Neural cell (in vitro differentiated cells): ENCODE results near the gene ABHD12. TPM values are rescaled to one million over a fixed set of nuclear protein-coding genes. Genes with fewer than 3 reads are reported as not detected.

Experiments used
- H2AFZ ChIP-seq: fragments of 200-600, 300-800 bp; sonication (generic), shearing (Covaris generic); 2 replicates; pipeline ENCODE4 v1.6.0; 2014; ENCODE audit warnings: low read depth, mild to moderate bottlenecking, antibody characterized with exemption, low read length, moderate library complexity
- H3F3A ChIP-seq: fragments of 200-600 bp; shearing (Covaris generic); 2 replicates; pipeline ENCODE4 v1.6.1; 2016; ENCODE audit warnings: mild to moderate bottlenecking, moderate library complexity, mixed read lengths, antibody characterized with exemption, low read length; ENCODE audit not compliant: insufficient read depth, poor library complexity, severe bottlenecking
- H3K27ac ChIP-seq: fragments of 200-600, 300-800 bp; sonication (generic), shearing (Covaris generic); 2 replicates; pipeline ENCODE4 v1.5.1; 2014; ENCODE audit warnings: mild to moderate bottlenecking, low read length, moderate library complexity
- H3K27me3 ChIP-seq: fragments of 300-800, 200-600 bp; sonication (generic), shearing (Covaris generic); 2 replicates; pipeline ENCODE4 v1.6.0; 2014; ENCODE audit warnings: mild to moderate bottlenecking, low read depth, low read length, moderate library complexity; ENCODE audit not compliant: insufficient read depth
- H3K36me3 ChIP-seq: fragments of 300-800, 200-600 bp; sonication (generic), shearing (Covaris generic); 2 replicates; pipeline ENCODE4 v1.5.1; 2014; ENCODE audit warnings: mild to moderate bottlenecking, antibody characterized with exemption, low read length, moderate library complexity; ENCODE audit not compliant: insufficient read depth
- H3K4me2 ChIP-seq: fragments of 300-800, 200-600 bp; sonication (generic), shearing (Covaris generic); 2 replicates; pipeline ENCODE4 v1.6.0; 2014; ENCODE audit warnings: mild to moderate bottlenecking, low read length
- H3K4me3 ChIP-seq: fragments of 300-800, 200-600 bp; sonication (generic), shearing (Covaris generic); 2 replicates; pipeline ENCODE4 v1.5.1; 2014; ENCODE audit warnings: mild to moderate bottlenecking, low read length, moderate library complexity
- H3K79me2 ChIP-seq: fragments of 200-600 bp; shearing (Covaris generic); replicated peaks from 2 replicates; pipeline ENCODE4 v1.6.0; 2014; ENCODE audit warnings: mild to moderate bottlenecking, low read length, moderate library complexity; ENCODE audit not compliant: insufficient read depth
- H3K9ac ChIP-seq: fragments of 300-800, 200-600 bp; sonication (generic), shearing (Covaris generic); 2 replicates; pipeline ENCODE4 v1.6.1; 2016; ENCODE audit warnings: mild to moderate bottlenecking, low read length, mixed read lengths
- H3K9me2 ChIP-seq: fragments of 200-600 bp; shearing (Covaris generic); 2 replicates; pipeline ENCODE4 v1.6.1; 2016; ENCODE audit warnings: mild to moderate bottlenecking, low read length, mixed read lengths; ENCODE audit not compliant: insufficient read depth
- H3K9me3 ChIP-seq: fragments of 200-600, 300-800 bp; sonication (generic), shearing (Covaris generic); 2 replicates; pipeline ENCODE4 v1.6.1; 2016; ENCODE audit warnings: mild to moderate bottlenecking, mixed run types, low read length, moderate library complexity, mixed read lengths
- H4K20me1 ChIP-seq: fragments of 200-600 bp; shearing (Covaris generic); 2 replicates; pipeline ENCODE4 v1.6.1; 2016; ENCODE audit warnings: mild to moderate bottlenecking, mixed run types; ENCODE audit not compliant: insufficient read depth
- CTCF ChIP-seq: fragments of 450-650 bp; IDR thresholded peaks from 2 replicates; pipeline ENCODE4 v1.5.1; 2014; ENCODE audit warnings: antibody characterized with exemption, mild to moderate bottlenecking, moderate library complexity; ENCODE audit not compliant: poor library complexity, severe bottlenecking
- EP300 ChIP-seq: fragments of 450-650 bp; conservative IDR thresholded peaks from 2 replicates; pipeline ENCODE4 v1.6.1; 2014; ENCODE audit warnings: antibody characterized with exemption, mild to moderate bottlenecking, moderate library complexity; ENCODE audit not compliant: poor library complexity, severe bottlenecking
- EZH2 ChIP-seq: fragments of 200-600, 300-800 bp; shearing (Covaris generic), sonication (generic); IDR thresholded peaks from 2 replicates; pipeline ENCODE4 v1.6.1; 2014; ENCODE audit warnings: antibody characterized with exemption, low read length, borderline replicate concordance, mild to moderate bottlenecking; ENCODE audit not compliant: insufficient read depth, poor library complexity, severe bottlenecking
- MXI1 ChIP-seq: fragments of 450-650 bp; conservative IDR thresholded peaks from 2 replicates; pipeline ENCODE4 v1.6.1; 2014; ENCODE audit warnings: antibody characterized with exemption, mild to moderate bottlenecking; ENCODE audit not compliant: poor library complexity, severe bottlenecking
- POLR2AphosphoS5 ChIP-seq: IDR thresholded peaks from 2 replicates; pipeline ENCODE4 v1.6.1; 2012
- RAD21 ChIP-seq: fragments of 450-650 bp; conservative IDR thresholded peaks from 2 replicates; pipeline ENCODE4 v1.6.1; 2014; ENCODE audit warnings: antibody characterized with exemption, mild to moderate bottlenecking, moderate library complexity
- REST ChIP-seq: IDR thresholded peaks from 2 replicates; pipeline ENCODE4 v1.6.1; 2012; ENCODE audit warnings: borderline replicate concordance
- SMC3 ChIP-seq: fragments of 450-650 bp; conservative IDR thresholded peaks from 2 replicates; pipeline ENCODE4 v1.6.1; 2014; ENCODE audit warnings: antibody characterized with exemption, mild to moderate bottlenecking, moderate library complexity; ENCODE audit not compliant: poor library complexity
- TAF1 ChIP-seq: IDR thresholded peaks from 2 replicates; pipeline ENCODE4 v1.6.1; 2012; ENCODE audit warnings: low read depth
- polyA plus RNA-seq: library from polyadenylated mRNA; depleted of rRNA; stranded (reverse); fragments of >200 nt; gene quantifications from 2 replicates; pipeline ENCODE4 v1.2.3, GENCODE V29; 2014

ABHD12 gene
- polyA plus RNA-seq, 1 donor from 2014 or later, result 32.3 TPM

GRCh38 chr20:25356271-25356933 is 34.2 kb downstream of the ABHD12 start:
- Histone ChIP-seq H3K4me2 (no peak overlapping the region), H3K9me3 (no peaks in the 10 kb centered on the region), H3K27ac (no peak overlapping the region), H4K20me1 (no peaks in the 10 kb centered on the region), H3K4me3 (no peak overlapping the region), H3K27me3 (no peaks in the 10 kb centered on the region), H3K9me2 (no peaks in the 10 kb centered on the region), H3K36me3 (no peaks in the 10 kb centered on the region), H3K79me2 (no peaks in the 10 kb centered on the region), H3K9ac (no peak overlapping the region), H3F3A (no peaks in the 10 kb centered on the region), H2AFZ (no peak overlapping the region)
- TF ChIP-seq TAF1, result no peak
- no peak for TF ChIP-seq CTCF
- TF ChIP-seq REST, result no peak
- TF ChIP-seq MXI1, result no peak
- no peak for TF ChIP-seq EZH2
- no peak for TF ChIP-seq SMC3
- TF ChIP-seq POLR2AphosphoS5, result no peak
- TF ChIP-seq EP300, result no peak
- TF ChIP-seq RAD21, result no peak

- H3K36me3 ChIP-seq, result no peaks in the 10 kb centered on the region
- no peaks in the 10 kb centered on the region for H4K20me1 ChIP-seq
- H3K4me2 ChIP-seq, result no peak overlapping the region
- no peak overlapping the region for H3K4me3 ChIP-seq
- H3K9me2 ChIP-seq, result no peaks in the 10 kb centered on the region
- TF ChIP-seq RAD21 (no peak), SMC3 (no peak), CTCF (no peak), EP300 (no peak), REST (no peak), MXI1 (no peak), POLR2AphosphoS5 (no peak), TAF1 (no peak), EZH2 (no peak)
- H3K9ac ChIP-seq, result no peak overlapping the region
- no peaks in the 10 kb centered on the region for H3K79me2 ChIP-seq
- no peaks in the 10 kb centered on the region for H3K27me3 ChIP-seq
- no peak overlapping the region for H2AFZ ChIP-seq
- H3F3A ChIP-seq, result no peaks in the 10 kb centered on the region
- no peak overlapping the region for H3K27ac ChIP-seq
- H3K9me3 ChIP-seq, result no peaks in the 10 kb centered on the region
Observed at GRCh38 chr20:25355866-25356265, 34.8 kb downstream of the ABHD12 start.
